NCI-H1436 (cell line): Measurements from ENCODE around the gene TENM4.
A peak's percentile ranks its signal among the peaks of the same experiment; 100 is the strongest.

Source experiments
- DNase-seq: peaks from one replicate; lab custom pipeline; 2025; lab: John Stamatoyannopoulos, UW

Gene TENM4

DNA sequence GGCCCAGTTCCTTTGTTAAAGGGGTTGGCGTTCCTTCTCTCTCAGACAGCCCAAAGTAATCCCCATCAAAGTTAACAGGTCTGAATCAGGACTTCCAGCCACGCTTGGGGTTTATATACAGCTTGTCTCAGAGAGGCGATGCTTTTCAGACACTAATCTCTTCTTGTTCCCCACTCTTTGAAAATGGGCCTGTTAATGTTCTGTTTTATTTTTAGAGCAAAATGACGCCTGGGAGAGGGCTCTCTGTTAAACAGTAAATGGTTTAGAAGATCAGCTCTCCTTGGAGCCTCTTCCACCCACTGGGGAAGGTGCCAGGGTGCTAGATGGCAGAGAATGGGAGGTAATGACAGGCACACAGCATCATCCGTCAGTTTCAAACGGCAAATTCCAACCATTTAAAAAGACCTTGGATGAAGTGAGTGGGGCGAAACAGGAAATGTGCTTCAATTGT lies 630.2 kb downstream of the TENM4 start:
- DNase-seq = peak; percentile 13

- DNase-seq = no peak
These were observed 630.8 kb downstream of the TENM4 start for GRCh38 chr11:78809931-78810541.

DNA sequence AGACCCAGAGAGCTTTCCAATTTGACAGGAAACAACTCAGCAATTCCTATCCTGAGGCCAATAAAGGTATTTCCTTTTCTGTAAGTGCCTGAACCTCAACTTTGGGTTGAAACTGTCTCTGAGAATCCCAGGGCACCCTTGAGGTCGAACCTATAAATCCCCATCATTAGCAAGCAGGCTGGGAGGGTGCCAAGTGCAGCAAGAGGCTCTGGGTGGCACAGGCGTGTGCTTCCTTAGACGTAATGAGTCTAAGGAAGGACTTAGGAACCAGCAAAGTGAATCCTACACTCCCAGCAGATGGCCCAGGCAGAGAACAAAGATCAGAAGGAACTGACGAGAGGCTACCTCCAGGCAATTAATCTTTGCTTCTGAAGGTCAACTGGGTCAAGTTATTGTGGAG lies 631.9 kb downstream of the TENM4 start:
- DNase-seq = no peak

DNA sequence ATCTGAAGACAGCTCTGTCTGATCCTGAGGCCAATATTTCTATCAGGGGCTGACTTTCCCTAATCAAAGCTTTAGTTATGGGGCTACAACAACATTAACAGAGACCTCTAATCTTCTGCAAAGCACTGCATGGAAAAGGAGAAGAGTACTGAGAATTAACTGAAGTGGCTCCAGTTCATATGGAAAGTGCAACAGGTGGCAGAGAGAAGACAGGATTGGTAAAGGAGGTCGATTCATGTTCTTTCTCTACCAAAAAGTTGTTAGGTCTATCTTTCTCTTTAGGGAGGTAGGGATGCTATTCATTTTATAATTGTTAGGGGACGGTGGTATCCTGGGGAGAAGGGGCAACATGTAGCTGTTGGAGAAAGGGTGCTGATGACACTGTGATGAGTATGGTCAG lies 633.5 kb downstream of the TENM4 start:
- DNase-seq = no peak

GRCh38 chr11:78806214-78807004 lies 634.4 kb downstream of the TENM4 start:
- DNase-seq = no peak

DNA sequence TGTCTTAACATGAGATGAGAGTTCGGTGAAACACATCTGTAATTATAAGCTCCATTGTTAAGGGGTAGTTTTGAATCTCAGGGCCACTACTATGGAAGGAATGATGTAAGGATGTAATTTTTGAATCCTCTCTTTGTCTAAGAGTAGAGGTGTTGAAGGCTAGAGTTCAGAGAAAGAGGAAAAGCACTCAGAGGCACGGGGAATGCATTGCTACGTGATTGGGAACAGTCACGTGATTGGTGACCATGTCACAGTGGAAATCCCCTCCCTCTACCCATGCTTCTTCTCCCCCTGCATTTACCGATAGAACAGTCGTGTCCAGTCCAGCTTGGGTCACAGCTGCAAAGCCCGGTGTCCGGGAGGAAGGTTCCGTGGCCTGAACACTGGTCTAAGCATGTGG lies 635.8 kb downstream of the TENM4 start:
- no peak for DNase-seq

- DNase-seq = no peak
These were observed 636.8 kb downstream of the TENM4 start for GRCh38 chr11:78803995-78804394.

DNA sequence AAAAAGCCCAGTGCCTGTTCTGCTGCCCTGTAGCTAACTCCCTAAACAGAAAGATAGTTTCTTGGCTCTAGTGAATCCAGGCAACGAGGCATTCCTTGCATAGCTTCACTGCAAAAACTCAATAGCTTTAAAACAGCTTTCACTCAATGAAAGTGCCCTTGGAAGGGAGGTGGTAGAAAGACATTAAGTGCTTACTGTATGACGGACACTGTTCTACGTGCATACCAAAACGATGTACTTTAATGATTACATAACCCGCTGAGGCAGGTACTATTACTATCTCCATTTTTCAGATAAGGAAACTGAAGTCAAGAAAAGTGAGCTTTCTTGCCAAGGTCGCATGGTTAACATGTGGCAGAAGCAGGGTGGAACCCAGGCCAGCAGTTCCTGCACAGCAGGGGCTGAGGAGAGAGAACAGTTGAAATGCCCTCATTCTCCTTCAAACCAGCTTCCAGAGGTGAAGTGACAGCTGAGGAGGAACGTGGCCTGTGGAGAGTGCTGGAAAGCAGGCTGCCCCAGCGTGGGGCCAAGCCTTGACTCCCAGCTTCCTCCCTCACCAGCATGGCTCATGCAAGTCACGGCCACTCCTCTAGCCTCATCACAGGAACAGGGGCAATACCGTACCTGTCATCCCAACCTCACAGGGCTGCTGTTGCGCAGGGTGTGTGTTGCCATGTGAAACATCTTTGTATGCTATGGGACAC lies 638.6 kb downstream of the TENM4 start:
- DNase-seq = no peak

- no peak for DNase-seq
These were observed 639.5 kb downstream of the TENM4 start for GRCh38 chr11:78801161-78801884.

GRCh38 chr11:78800756-78801155 lies 640.1 kb downstream of the TENM4 start:
- DNase-seq = no peak

GRCh38 chr11:78800096-78800690 lies 640.6 kb downstream of the TENM4 start:
- DNase-seq = peak; percentile 19

DNA sequence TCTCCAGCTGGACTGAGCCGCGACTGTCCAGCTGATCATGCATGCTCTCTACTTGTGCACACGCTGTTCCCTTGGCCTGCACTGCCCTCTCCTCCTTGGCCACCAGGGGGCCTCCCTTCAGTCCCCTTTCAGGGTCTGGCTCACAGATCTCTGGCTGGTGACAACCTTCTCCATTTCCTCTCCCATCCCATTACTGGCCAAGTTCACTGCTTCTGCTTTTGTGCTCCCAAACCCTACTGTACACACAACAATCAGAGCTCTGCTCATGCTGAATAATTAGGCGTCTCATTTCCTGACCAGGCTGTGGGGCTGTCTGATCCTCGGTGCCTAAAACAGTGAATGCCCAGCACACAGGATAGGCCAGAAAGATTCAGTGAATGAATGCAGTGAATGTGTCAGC lies 642.2 kb downstream of the TENM4 start:
- DNase-seq = peak; percentile 60

DNA sequence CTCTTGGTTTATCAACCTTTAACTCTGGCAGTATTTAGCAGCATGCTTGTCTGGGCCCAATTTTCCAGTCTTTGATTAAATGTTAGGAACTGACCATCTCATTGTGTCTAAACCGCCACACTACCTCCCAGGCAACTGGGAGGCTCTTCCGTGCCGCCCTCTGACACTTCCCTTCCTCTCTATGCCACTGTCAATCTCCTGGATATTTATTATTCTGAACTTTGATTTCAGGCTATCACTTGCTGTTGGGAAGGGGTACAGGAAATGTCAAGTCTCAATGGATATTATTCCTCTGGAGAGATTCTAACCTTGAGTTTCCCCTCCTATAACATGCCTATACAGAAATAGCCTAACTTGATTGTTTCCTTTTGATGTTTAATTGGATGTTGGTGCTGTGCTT lies 643.3 kb downstream of the TENM4 start:
- no peak for DNase-seq

GRCh38 chr11:78796956-78797355 lies 643.9 kb downstream of the TENM4 start:
- no peak for DNase-seq

DNA sequence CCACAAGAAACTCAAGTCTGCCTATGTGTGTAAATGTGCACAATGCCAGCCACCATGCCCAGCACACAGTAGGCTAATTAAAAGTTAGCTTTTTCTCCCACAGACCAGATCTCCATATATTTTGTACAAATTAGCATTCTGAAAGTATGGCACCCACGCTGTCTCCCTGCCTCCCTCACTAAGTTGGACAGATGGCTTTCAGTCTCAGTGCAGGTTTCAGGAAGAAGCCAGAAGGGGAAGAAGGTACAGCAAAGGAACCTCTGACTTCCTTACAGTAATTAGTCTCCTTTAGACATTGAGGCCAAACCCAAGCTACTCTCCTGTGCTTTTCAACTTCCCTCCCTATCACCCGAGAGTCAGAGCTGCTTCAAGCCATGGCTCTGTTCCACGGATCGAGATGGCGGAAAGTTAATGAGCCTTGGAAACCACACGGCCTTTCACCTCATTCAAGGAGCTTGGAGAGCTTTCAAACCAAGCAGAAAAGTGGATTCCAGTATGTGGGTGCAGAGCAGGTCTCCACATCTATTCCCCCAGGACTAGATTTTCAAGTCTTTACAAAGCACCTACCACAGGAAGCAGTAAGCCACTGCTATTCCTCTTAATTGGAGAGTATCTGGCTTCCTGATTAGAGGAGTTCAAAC lies 645.1 kb downstream of the TENM4 start:
- DNase-seq = no peak

GRCh38 chr11:78791964-78792363 lies 648.9 kb downstream of the TENM4 start:
- DNase-seq = no peak

DNA sequence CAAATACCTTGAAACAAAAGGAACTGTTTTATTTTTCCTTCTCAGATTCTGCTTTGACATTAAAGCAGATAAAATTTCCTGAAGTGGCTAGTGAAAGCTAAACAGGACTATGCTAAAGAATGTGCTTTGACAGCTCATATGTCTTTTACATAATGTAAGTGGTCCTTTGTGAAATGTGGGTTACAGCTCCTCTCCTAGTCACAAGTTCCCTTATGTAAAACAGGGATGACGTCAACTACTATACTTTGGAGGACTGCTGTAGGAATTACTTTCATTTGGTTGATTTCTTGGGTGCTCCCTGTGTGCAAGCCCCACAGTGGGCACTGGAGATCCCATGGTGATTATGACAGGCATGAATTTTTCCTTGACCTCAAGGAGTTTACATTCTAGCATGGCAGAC lies 649.6 kb downstream of the TENM4 start:
- DNase-seq = no peak

DNA sequence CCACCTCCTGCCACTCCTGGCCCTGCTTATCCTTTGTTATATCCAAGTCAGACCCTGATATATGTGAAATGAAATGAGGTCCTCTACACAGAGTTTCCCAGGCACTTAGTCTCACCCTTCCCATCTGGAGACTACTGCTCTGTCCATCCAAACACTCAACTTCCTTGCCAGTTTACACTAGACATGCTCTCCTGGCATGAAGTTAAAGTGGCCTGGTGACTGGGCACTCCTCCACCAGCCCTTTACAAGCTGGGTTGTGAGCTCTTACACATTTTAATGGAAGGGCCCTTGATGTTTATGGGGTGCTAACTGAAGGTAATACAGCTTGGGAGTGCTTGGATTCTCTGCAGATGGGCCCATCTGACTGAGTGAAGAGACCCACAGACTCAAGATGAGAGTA lies 650.0 kb downstream of the TENM4 start:
- DNase-seq = no peak

DNA sequence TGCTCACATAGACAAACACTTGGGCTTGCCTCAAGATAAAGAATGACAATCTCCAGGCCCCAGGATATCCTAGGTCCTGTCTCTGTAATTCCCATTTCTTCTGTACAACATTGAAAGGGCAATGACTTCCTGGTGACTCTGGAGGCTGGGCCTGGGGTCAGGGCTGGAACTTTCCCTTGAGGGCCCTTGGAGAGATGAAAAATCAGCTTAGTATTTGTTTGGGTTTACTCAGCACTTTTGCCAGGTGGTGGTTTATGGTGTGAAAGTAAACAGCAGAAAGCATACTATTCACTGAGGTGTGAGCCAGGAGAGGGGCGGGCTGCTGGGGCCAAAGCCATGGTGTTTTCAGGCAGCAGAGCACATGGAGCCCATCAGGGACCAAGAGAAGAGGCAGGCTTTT lies 651.5 kb downstream of the TENM4 start:
- no peak for DNase-seq

GRCh38 chr11:78788533-78788932 lies 652.3 kb downstream of the TENM4 start:
- DNase-seq = no peak

GRCh38 chr11:78787696-78788095 lies 653.1 kb downstream of the TENM4 start:
- no peak for DNase-seq

DNA sequence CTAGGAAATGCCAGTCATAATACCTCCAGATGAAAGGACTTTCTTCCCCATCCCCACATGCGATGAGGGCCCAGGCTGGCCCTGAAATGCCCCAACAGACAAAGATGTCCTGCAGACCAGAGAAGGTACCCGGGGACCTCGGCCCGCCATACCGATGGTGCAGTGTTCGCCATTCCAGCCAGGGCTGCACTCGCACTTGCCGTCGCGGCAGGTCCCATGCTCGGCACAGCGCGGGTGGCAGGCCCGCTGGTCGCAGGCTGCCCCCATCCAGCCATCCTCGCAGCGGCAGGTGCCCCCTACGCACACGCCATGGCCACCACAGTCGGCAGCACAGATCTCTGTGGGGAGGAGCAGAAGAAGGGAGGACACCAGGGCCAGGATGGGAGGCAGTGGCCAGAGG lies 654.1 kb downstream of the TENM4 start:
- DNase-seq = no peak
